Subcutaneous abdominal adipose tissue (tissue), 5 donors: Measurements from ENCODE around the gene RBKS.

Experiments used
- H3K27ac ChIP-seq: one replicate; pipeline ENCODE4 v1.7.0; 2013; ENCODE audit warnings: low read depth, mild to moderate bottlenecking, inconsistent platforms, low read length, moderate library complexity
- H3K27me3 ChIP-seq, 5 donors: one replicate each; pipeline ENCODE4 v1.7.0; 2013; ENCODE audit warnings: low read length in 5 of 5, inconsistent platforms in 1 of 5; ENCODE audit not compliant: control insufficient read depth in 5 of 5, insufficient read depth in 4 of 5
- H3K36me3 ChIP-seq, 5 donors: one replicate each; pipeline ENCODE4 v1.7.0; 2013; ENCODE audit warnings: low read length in 5 of 5; ENCODE audit not compliant: control insufficient read depth in 5 of 5, insufficient read depth in 5 of 5
- H3K4me1 ChIP-seq, 5 donors: one replicate each; pipeline ENCODE4 v1.7.0; 2013; ENCODE audit warnings: low read length in 5 of 5, mild to moderate bottlenecking in 3 of 5, moderate library complexity in 1 of 5; ENCODE audit not compliant: control insufficient read depth in 5 of 5, insufficient read depth in 5 of 5
- H3K4me3 ChIP-seq, 5 donors: one replicate each; pipeline ENCODE4 v1.7.0; 2013; ENCODE audit warnings: low read length in 5 of 5, low read depth in 1 of 5
- H3K9ac ChIP-seq, 5 donors: one replicate each; pipeline ENCODE4 v1.7.0; 2013; ENCODE audit warnings: low read length in 5 of 5, mild to moderate bottlenecking in 4 of 5, moderate library complexity in 3 of 5
- H3K9me3 ChIP-seq, 5 donors: one replicate each; pipeline ENCODE4 v1.7.0; 2013; ENCODE audit warnings: low read length in 5 of 5; ENCODE audit not compliant: control insufficient read depth in 5 of 5
- donor health status: healthy.
- donor health status: healthy.
- donor health status: healthy.
- donor health status: healthy.
- donor health status: healthy.

Gene RBKS

DNA sequence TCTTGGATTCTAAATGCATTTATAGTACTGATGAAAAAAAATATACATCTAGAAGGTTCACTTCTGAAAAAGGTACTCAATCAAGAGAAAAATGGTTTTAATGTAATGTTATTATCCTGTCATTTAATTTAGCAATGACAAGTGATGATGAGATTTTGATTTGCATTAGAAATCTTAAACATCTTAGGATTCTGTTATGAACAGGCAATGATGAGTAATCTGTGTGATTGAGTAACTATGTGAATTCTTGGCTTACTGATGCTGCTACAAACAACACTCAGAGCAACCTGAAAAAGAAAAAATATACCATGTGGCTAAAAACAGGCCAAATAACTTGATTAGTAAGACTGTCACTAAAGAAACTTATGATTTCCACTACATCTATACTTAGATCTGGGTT, 30.1 kb downstream of the RBKS start:
- no peak overlapping the region for H3K9ac ChIP-seq
- H3K4me3 ChIP-seq: no peak overlapping the region
- no peaks in the 10 kb centered on the region for H3K27me3 ChIP-seq
- no peaks in the 10 kb centered on the region for H3K36me3 ChIP-seq
- no peak overlapping the region for H3K27ac ChIP-seq
- no peaks in the 10 kb centered on the region for H3K4me1 ChIP-seq
- peaks cover 0 to 5% (median 0%) of the 10 kb centered on the region in 5 donors for H3K9me3 ChIP-seq

GRCh38 chr2:27857417-27858172, 32.6 kb downstream of the RBKS start:
- H3K9me3 ChIP-seq: peaks cover 0 to 5% (median 0%) of the 10 kb centered on the region in 5 donors
- H3K9ac ChIP-seq: no peak overlapping the region
- no peaks in the 10 kb centered on the region for H3K4me1 ChIP-seq
- no peak overlapping the region for H3K27ac ChIP-seq
- no peaks in the 10 kb centered on the region for H3K36me3 ChIP-seq
- H3K27me3 ChIP-seq: no peaks in the 10 kb centered on the region
- no peak overlapping the region for H3K4me3 ChIP-seq

DNA sequence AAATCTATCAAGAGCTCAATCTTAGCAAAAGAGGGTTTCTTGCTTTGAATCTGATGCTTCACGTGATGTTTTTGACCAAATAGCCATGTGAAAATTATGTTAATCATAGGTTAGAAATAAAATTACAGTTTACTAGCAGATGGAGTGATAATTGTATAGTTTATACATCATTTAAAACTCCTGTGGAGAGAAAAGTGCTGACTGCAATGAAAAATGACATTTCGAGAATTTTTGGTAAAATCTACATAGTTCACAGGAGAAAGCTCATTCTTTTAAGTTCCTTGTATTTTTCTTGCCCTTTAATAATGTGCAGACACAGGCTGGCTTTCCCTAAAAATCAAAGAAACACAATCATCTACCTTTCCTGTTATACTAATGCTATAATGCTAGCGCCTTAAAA, 33.2 kb downstream of the RBKS start:
- Histone ChIP-seq H3K27ac (no peak overlapping the region), H3K9me3 (peaks cover 0 to 5% (median 0%) of the 10 kb centered on the region in 5 donors), H3K4me3 (no peak overlapping the region), H3K27me3 (no peaks in the 10 kb centered on the region), H3K9ac (no peak overlapping the region), H3K36me3 (no peaks in the 10 kb centered on the region), H3K4me1 (no peaks in the 10 kb centered on the region)

DNA sequence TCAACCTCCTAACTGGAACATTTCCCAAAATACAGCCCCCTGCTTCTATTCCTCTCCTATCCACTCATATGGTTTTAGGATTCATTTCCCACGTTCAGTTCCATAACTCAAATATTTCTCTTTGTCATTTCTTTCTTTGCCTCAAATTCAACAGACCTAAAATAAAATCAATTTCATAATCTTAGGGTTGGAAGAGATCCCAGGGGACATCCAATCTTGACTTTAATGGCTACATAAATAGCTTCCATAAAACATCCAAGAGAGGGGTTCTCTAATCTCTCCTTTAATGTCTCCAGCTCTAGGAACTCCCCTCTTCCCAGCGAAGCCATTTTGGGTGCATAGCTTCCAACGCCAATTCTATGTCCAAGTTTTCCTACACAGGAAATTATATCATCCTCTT, 33.8 kb downstream of the RBKS start:
- Histone ChIP-seq H3K36me3 (no peaks in the 10 kb centered on the region), H3K4me3 (no peak overlapping the region), H3K27me3 (no peaks in the 10 kb centered on the region), H3K9ac (no peak overlapping the region), H3K9me3 (peaks cover 0 to 5% (median 0%) of the 10 kb centered on the region in 5 donors), H3K27ac (no peak overlapping the region), H3K4me1 (no peaks in the 10 kb centered on the region)

GRCh38 chr2:27855476-27855875, 34.7 kb downstream of the RBKS start:
- H3K4me3 ChIP-seq: no peak overlapping the region
- H3K36me3 ChIP-seq: no peaks in the 10 kb centered on the region
- peaks cover 0 to 5% (median 0%) of the 10 kb centered on the region in 5 donors for H3K9me3 ChIP-seq
- no peaks in the 10 kb centered on the region for H3K27me3 ChIP-seq
- no peaks in the 10 kb centered on the region for H3K4me1 ChIP-seq
- no peak overlapping the region for H3K9ac ChIP-seq
- H3K27ac ChIP-seq: no peak overlapping the region

GRCh38 chr2:27854229-27854862, 35.8 kb downstream of the RBKS start:
- Histone ChIP-seq H3K27ac (no peak overlapping the region), H3K36me3 (no peaks in the 10 kb centered on the region), H3K4me3 (no peak overlapping the region), H3K4me1 (no peaks in the 10 kb centered on the region), H3K9me3 (peaks cover 0 to 5% (median 0%) of the 10 kb centered on the region in 5 donors), H3K27me3 (no peaks in the 10 kb centered on the region), H3K9ac (no peak overlapping the region)

- Histone ChIP-seq H3K4me1 (no peaks in the 10 kb centered on the region), H3K9ac (no peak overlapping the region), H3K36me3 (no peaks in the 10 kb centered on the region), H3K27me3 (no peaks in the 10 kb centered on the region), H3K27ac (no peak overlapping the region), H3K9me3 (no peaks in the 10 kb centered on the region), H3K4me3 (no peak overlapping the region)
Observed at GRCh38 chr2:27852691-27853090, 37.5 kb downstream of the RBKS start.

GRCh38 chr2:27849558-27850205, 40.5 kb downstream of the RBKS start:
- Histone ChIP-seq H3K27me3 (no peaks in the 10 kb centered on the region), H3K4me1 (no peaks in the 10 kb centered on the region), H3K4me3 (no peak overlapping the region), H3K9ac (no peak overlapping the region), H3K36me3 (no peaks in the 10 kb centered on the region), H3K27ac (no peak overlapping the region), H3K9me3 (no peaks in the 10 kb centered on the region)

DNA sequence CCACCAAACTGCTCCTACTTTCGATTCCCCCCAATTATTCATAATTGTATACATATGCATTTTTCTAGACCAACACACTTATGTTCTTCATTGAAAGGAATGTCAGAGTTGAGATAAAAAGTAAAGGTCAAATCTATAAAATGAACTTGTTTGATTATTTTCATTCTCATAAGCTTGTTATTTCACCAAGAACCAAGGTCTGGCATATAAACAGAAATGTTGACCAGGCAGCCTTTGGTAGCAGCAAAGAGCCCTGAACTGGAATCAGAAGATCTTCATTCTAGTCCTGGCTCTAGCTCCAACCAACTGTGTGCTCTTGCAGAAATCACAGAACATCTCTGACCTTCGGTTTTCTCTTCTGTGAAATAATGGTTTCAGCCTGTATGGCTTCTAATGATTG, 42.9 kb downstream of the RBKS start:
- Histone ChIP-seq H3K27me3 (no peaks in the 10 kb centered on the region), H3K4me1 (no peaks in the 10 kb centered on the region), H3K27ac (no peak overlapping the region), H3K9me3 (no peaks in the 10 kb centered on the region), H3K4me3 (no peak overlapping the region), H3K9ac (no peak overlapping the region), H3K36me3 (no peaks in the 10 kb centered on the region)

DNA sequence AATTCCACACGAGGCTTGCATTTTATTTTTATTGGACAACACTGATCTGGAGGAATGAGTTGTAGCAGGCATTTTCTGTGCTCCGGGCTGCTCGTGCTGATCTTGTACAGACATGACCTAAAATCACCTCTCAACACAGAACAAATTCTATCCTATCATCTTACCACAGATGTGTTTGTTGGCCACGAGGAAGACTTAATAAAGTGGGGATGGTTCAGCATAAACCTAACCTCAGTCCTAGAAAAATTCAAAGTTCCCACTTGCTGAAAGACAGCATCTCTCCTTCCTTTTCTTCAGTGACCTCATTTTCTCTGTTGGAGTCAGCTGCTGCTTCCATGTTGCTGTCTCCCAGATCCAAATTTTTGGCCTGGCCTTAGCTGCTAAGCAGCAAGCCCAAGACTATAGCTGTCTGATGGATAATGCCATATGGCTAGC, 45.3 kb downstream of the RBKS start:
- Histone ChIP-seq H3K4me3 (no peak overlapping the region), H3K9ac (no peak overlapping the region), H3K27ac (no peak overlapping the region), H3K27me3 (no peaks in the 10 kb centered on the region), H3K9me3 (no peaks in the 10 kb centered on the region), H3K36me3 (peaks cover 0 to 2% (median 0%) of the 10 kb centered on the region in 5 donors), H3K4me1 (no peaks in the 10 kb centered on the region)
